D721Med (cell line): Measurements from ENCODE around the gene MINDY4.
A peak's percentile ranks its signal among the peaks of the same experiment; 100 is the strongest.

ENCODE experiments used
- DNase-seq: peaks from one replicate; pipeline ENCODE4 v3.0.0; 2011; ENCODE audit warnings: low spot score; ENCODE audit not compliant: insufficient read length
- FAIRE-seq: peaks from 2 replicates; lab custom pipeline; 2011; peaks lifted over from hg19 to GRCh38; lab: Jason Lieb, UNC
- TF ChIP-seq, protein P1 (sequence below): IDR thresholded peaks from 2 replicates; pipeline ENCODE4 v1.5.1; 2012; ENCODE audit warnings: mild to moderate bottlenecking, control low read depth; ENCODE audit not compliant: insufficient read depth; ENCODE audit errors: missing control alignments

The MINDY4 gene

DNA sequence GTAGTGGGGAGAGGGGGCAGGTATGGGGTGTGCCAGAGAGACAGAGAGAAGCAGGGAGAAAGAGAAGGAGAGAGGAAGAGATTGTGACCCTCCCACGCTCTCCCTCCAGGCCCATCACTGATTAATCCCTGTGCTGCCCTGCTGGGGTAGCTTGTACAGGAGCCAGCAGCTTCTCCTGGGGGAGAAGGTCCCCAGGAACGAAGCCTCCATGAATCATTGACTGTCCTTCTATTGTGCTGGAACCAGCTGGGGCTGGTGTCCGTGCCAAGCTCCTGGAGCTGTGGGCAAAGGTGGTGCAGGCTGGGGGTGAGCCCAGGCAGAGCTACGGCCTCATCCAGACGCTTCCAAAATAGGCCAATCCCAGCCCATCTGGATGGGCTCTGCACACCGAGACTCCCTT lies 161.3 kb downstream of the MINDY4 start:
- DNase-seq (no peak), FAIRE-seq (no peak)
- TF ChIP-seq, protein P1, sequence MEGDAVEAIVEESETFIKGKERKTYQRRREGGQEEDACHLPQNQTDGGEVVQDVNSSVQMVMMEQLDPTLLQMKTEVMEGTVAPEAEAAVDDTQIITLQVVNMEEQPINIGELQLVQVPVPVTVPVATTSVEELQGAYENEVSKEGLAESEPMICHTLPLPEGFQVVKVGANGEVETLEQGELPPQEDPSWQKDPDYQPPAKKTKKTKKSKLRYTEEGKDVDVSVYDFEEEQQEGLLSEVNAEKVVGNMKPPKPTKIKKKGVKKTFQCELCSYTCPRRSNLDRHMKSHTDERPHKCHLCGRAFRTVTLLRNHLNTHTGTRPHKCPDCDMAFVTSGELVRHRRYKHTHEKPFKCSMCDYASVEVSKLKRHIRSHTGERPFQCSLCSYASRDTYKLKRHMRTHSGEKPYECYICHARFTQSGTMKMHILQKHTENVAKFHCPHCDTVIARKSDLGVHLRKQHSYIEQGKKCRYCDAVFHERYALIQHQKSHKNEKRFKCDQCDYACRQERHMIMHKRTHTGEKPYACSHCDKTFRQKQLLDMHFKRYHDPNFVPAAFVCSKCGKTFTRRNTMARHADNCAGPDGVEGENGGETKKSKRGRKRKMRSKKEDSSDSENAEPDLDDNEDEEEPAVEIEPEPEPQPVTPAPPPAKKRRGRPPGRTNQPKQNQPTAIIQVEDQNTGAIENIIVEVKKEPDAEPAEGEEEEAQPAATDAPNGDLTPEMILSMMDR = no peak

DNA sequence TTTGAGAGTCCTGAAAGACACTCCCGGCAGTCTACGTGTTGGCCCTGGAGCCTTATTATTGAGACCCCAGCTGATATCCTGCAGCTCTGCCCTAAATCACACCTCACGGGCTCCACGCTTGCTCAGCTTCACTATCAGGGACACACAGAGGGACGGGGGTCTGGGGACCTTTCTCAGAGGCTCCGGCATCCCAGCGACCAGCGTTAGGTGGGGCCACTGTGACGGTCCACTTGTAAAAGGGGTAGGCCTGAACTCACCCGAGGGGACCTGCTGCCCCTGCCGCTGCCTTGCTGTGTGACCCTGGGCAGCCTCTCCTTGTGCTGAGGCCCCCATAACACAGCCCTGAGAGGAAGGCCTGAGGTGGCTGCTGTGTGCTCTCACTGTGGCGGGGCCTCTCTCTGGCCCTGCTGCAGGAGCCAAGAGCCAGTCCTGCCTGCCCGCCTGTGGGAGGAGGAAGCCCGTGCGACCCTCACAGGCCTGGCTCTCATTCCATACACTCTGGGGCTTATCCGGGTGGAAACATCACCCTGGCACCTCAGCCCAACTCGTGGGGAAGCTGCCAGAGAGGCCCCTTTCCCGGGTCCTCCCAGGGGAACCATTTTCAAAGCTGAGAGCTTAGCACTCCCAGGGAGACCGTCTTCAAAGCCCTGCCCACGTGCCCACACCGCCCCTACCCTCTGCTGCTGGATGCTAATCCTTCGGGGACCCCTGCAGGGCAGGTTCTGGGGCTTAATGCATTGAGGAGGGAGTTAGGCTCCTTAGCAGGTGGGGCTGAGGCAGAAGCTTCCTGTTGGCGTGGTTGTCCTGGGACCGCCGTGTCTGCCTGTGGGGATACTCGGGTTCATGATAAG lies 162.1 kb downstream of the MINDY4 start:
- FAIRE-seq = no peak
- TF ChIP-seq, protein P1 = peak; percentile 12
- DNase-seq = peak; percentile 41

GRCh38 chr7:30934225-30934624 lies 163.0 kb downstream of the MINDY4 start:
- TF ChIP-seq, protein P1 = no peak
- no peak for FAIRE-seq
- peak; percentile 10 for DNase-seq

GRCh38 chr7:30934732-30935568 lies 163.7 kb downstream of the MINDY4 start:
- DNase-seq (peak; percentile 8), FAIRE-seq (no peak)
- TF ChIP-seq, protein P1 = no peak

DNA sequence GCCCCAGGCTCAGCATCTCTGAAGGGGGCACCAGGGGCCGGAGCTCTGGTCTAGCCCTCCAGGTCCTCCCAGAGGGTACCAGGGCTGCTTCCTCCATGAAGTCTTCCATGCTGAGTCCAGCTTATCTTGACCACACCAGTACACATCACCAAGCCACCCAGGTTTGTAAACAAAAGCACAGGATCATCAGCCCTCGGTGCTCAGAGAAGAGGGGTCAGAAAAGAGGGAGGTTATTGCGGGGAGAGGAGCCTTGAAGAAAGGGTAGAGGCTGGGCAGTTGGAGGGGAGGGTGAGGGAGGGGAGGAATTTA lies 164.3 kb downstream of the MINDY4 start:
- DNase-seq (peak; percentile 9), FAIRE-seq (no peak)
- TF ChIP-seq, protein P1 = no peak

DNA sequence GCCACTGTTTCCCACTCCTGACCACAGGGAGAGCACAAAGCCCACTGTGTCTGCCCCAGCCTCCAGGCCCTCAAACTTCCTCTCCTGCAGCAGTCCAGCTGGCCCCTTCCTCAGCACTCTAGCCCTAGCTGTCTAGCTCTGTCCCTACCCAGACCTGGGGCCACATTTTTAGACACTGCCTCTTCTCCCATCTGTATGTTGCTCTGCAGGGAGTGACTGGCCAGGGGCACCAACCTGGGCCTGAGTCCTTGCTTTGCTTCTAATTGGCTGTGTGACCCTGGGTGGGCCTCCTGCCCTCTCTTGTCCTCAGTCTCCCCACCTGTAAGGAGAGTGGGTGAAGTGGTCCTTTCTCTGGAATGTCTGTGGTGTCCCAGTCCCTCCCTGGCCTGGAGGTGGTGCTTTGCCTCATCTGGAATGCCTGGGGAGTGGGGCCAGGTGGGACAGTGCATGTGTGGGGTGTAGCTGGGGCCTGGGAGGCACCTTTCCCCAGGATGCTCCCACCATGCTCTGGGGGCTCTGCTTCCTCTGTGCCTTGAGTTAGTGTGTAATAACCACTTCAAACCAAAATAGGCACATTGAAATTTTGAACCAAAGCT lies 165.5 kb downstream of the MINDY4 start:
- TF ChIP-seq, protein P1 = no peak
- peak; percentile 6 for DNase-seq
- no peak for FAIRE-seq
